Fibroblast of lung (primary cell): Measurements from ENCODE around the gene HAPSTR1.

Experiments used
- EZH2 ChIP-seq: IDR thresholded peaks from 2 replicates; pipeline ENCODE4 v1.5.1; 2012; ENCODE audit warnings: low read length, control low read depth, mild to moderate bottlenecking; ENCODE audit errors: missing control alignments
- TF ChIP-seq, protein P1 (sequence below), 2 donors: IDR thresholded peaks in 1 of 2; conservative IDR thresholded peaks in 1 of 2; 1 replicate in 1 of 2; 2 replicates in 1 of 2; pipeline ENCODE4 v1.5.1; 2011 to 2012; ENCODE audit warnings: low read length in 2 of 2, control low read depth in 1 of 2, inconsistent platforms in 1 of 2, low read depth in 1 of 2, mild to moderate bottlenecking in 1 of 2

DNA sequence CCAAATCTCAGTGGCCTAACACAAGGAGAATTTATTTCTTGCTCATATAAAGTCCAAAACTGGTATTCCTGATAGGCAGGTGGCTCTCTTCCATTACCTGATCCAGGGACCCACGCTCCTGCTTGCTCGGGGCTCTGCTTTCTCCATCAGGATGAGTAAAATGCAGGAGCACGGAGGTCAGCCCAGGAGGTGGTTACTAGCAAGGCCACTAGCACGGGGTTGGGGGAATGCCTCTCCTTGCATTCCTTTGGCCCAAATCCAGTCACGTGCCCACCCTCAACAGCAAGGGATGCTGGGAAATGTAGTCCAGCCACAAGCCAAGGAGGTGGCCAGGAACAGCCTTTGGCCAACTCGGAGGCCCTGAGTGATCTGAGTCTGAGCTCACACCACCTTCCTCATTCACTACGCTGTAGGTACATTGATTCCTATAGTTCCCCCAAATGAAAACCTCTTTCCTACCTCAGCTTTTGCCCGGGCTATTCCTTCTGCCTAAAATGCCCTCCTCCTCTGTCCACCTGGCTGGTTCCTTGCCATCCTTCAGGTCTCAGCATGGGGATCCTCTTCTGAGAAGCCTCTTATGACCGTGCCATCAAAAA is 38.3 kb upstream of the HAPSTR1 start:
- TF ChIP-seq, protein P1, sequence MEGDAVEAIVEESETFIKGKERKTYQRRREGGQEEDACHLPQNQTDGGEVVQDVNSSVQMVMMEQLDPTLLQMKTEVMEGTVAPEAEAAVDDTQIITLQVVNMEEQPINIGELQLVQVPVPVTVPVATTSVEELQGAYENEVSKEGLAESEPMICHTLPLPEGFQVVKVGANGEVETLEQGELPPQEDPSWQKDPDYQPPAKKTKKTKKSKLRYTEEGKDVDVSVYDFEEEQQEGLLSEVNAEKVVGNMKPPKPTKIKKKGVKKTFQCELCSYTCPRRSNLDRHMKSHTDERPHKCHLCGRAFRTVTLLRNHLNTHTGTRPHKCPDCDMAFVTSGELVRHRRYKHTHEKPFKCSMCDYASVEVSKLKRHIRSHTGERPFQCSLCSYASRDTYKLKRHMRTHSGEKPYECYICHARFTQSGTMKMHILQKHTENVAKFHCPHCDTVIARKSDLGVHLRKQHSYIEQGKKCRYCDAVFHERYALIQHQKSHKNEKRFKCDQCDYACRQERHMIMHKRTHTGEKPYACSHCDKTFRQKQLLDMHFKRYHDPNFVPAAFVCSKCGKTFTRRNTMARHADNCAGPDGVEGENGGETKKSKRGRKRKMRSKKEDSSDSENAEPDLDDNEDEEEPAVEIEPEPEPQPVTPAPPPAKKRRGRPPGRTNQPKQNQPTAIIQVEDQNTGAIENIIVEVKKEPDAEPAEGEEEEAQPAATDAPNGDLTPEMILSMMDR (conservative IDR thresholded peaks at IDR 0.05 in 1 of 2, IDR thresholded peaks at IDR 0.05 in 1 of 2; ENCODE audit: low read depth in 1 of 2, low read length in 2 of 2) = no peak
- TF ChIP-seq EZH2 = no peak
